ENCODE data around the gene FBXW11. TPM values are rescaled to one million over a fixed set of nuclear protein-coding genes. Genes with fewer than 3 reads are reported as not detected.

Gene FBXW11
- total RNA-seq, 1 experiment from 2014 or later, result 52.0 TPM

GRCh38 chr5:171825051-171825450 lies 181.4 kb downstream of the FBXW11 start:
- no peak overlapping the region for H3K9ac ChIP-seq (ENCODE audit: low read length)
- H3K4me1 ChIP-seq (ENCODE audit: control insufficient read depth in 1 of 2, insufficient read depth in 2 of 2, low read length in 2 of 2), result peaks cover 0 to 6% of the 10 kb centered on the region in 2 experiments; a peak in 1 of 4 replicates
- no peaks in the 10 kb centered on the region for H3K9me2 ChIP-seq (ENCODE audit: insufficient read depth)
- no peak for ATAC-seq
- intact Hi-C loops (cut with micrococcal nuclease), result no loop called here
- no peaks in the 10 kb centered on the region for H3K79me2 ChIP-seq (ENCODE audit: insufficient read depth, low read length)
- no peaks in the 10 kb centered on the region for H3K36me3 ChIP-seq (ENCODE audit: control insufficient read depth in 1 of 2, insufficient read depth in 2 of 2, low read length in 2 of 2)
- no peak overlapping the region for H3K4me3 ChIP-seq (replicated peaks in 1 of 2; ENCODE audit: low read depth in 1 of 2, low read length in 2 of 2)
- no peaks in the 10 kb centered on the region for H4K20me1 ChIP-seq (ENCODE audit: insufficient read depth)
- CTCF ChIA-PET, result no interaction called here
- H3K27me3 ChIP-seq (ENCODE audit: insufficient read depth, low read length), result no peaks in the 10 kb centered on the region
- DNase-seq (ENCODE audit: low read depth, low spot score), result no peak
- no peak overlapping the region for H3K27ac ChIP-seq (ENCODE audit: low read depth, low read length)
- BruUV-seq (replicated peaks), result no TSS peak
- peaks cover 0 to 4% of the 10 kb centered on the region in 2 experiments; a peak in 1 of 4 replicates for H3K9me3 ChIP-seq (ENCODE audit: control insufficient read depth in 1 of 2, insufficient read depth in 1 of 2, low read depth in 1 of 2, low read length in 2 of 2)
- POLR2A ChIA-PET, result no interaction called here
- no peak overlapping the region for H3K4me2 ChIP-seq (ENCODE audit: low read length)
- H2AFZ ChIP-seq (ENCODE audit: low read depth, low read length, poor library complexity, severe bottlenecking), result no peak overlapping the region
- TF ChIP-seq SRF (IDR thresholded peaks at IDR 0.05; ENCODE audit: low read depth) (no peak), POLR2A (IDR thresholded peaks at IDR 0.05; ENCODE audit: borderline replicate concordance, extremely low read depth, insufficient read depth, insufficient read length) (no peak), ELF1 (IDR thresholded peaks at IDR 0.05; ENCODE audit: borderline replicate concordance, low read depth) (no peak)
- RAD21 ChIA-PET (ENCODE audit: low non-redundant PET in 1 of 2, low total read pairs in 2 of 2, uncharacterized antibody in 2 of 2, unreplicated experiment in 2 of 2), result no interaction called here

- Histone ChIP-seq H3K27ac (ENCODE audit: low read depth, low read length) (no peak overlapping the region), H3K9me2 (ENCODE audit: insufficient read depth) (no peaks in the 10 kb centered on the region), H3K9me3 (ENCODE audit: control insufficient read depth in 1 of 2, insufficient read depth in 1 of 2, low read depth in 1 of 2, low read length in 2 of 2) (no peaks in the 10 kb centered on the region), H4K20me1 (ENCODE audit: insufficient read depth) (no peaks in the 10 kb centered on the region), H2AFZ (ENCODE audit: low read depth, low read length, poor library complexity, severe bottlenecking) (no peak overlapping the region), H3K36me3 (ENCODE audit: control insufficient read depth in 1 of 2, insufficient read depth in 2 of 2, low read length in 2 of 2) (no peaks in the 10 kb centered on the region), H3K4me1 (ENCODE audit: control insufficient read depth in 1 of 2, insufficient read depth in 2 of 2, low read length in 2 of 2) (peaks cover 0 to 6% of the 10 kb centered on the region in 2 experiments; a peak in 1 of 4 replicates), H3K27me3 (ENCODE audit: insufficient read depth, low read length) (peaks cover 9% of the 10 kb centered on the region; the same call in 1 of the 2 replicates), H3K4me2 (ENCODE audit: low read length) (no peak overlapping the region), H3K79me2 (ENCODE audit: insufficient read depth, low read length) (no peaks in the 10 kb centered on the region), H3K9ac (ENCODE audit: low read length) (no peak overlapping the region), H3K4me3 (replicated peaks in 1 of 2; ENCODE audit: low read depth in 1 of 2, low read length in 2 of 2) (no peak overlapping the region)
- ChIA-PET POLR2A (no interaction called here), CTCF (no interaction called here), RAD21 (ENCODE audit: low non-redundant PET in 1 of 2, low total read pairs in 2 of 2, uncharacterized antibody in 2 of 2, unreplicated experiment in 2 of 2) (no interaction called here)
- BruUV-seq (replicated peaks), result no TSS peak
- intact Hi-C loops (cut with micrococcal nuclease), result no loop called here
- ATAC-seq (no peak), DNase-seq (ENCODE audit: low read depth, low spot score) (no peak)
- no peak for TF ChIP-seq SRF (IDR thresholded peaks at IDR 0.05; ENCODE audit: low read depth)
- TF ChIP-seq CBX3 (IDR thresholded peaks at IDR 0.05; ENCODE audit: low read depth), result no peak
- TF ChIP-seq JUND (IDR thresholded peaks at IDR 0.05), result no peak
- TF ChIP-seq RAD21 (IDR thresholded peaks at IDR 0.05; ENCODE audit: low read depth), result no peak
- TF ChIP-seq ATF3 (IDR thresholded peaks at IDR 0.05), result no peak
- no peak for TF ChIP-seq FOSL1 (IDR thresholded peaks at IDR 0.05; ENCODE audit: low read depth)
- no peak for TF ChIP-seq ZBTB33 (IDR thresholded peaks at IDR 0.05; ENCODE audit: extremely low read depth, insufficient replicate concordance, low read length)
- no peak for TF ChIP-seq ZNF274 (IDR thresholded peaks at IDR 0.05; ENCODE audit: low read depth, low read length)
- no peak for TF ChIP-seq ELF1 (IDR thresholded peaks at IDR 0.05; ENCODE audit: borderline replicate concordance, low read depth)
- no peak for TF ChIP-seq YY1 (IDR thresholded peaks at IDR 0.05; ENCODE audit: extremely low read depth, insufficient replicate concordance, low read depth, low read length)
- no peak for TF ChIP-seq REST (IDR thresholded peaks at IDR 0.05; ENCODE audit: low read depth)
- TF ChIP-seq CTCF (IDR thresholded peaks at IDR 0.05 in 2 of 3, conservative IDR thresholded peaks at IDR 0.05 in 1 of 3; ENCODE audit: borderline replicate concordance in 1 of 3, insufficient read depth in 1 of 3, low read depth in 2 of 3, low read length in 2 of 3), result no peak
Observed at GRCh38 chr5:171823269-171823668, 183.2 kb downstream of the FBXW11 start.
